Upper lobe of left lung (tissue), 6 donors: ENCODE measurements around the gene MAML2. TPM values are rescaled to one million over a fixed set of nuclear protein-coding genes. Genes with fewer than 3 reads are reported as not detected.

Experiments used
- ATAC-seq, 2 donors: fragments of 200-7000 bp; cut with Tn5 transposase; one replicate each; pipeline ENCODE4 v1.9.1; 2022; ENCODE audit warnings: mild to moderate bottlenecking in 2 of 2, moderate library complexity in 2 of 2; ENCODE audit not compliant: low FRiP score in 2 of 2
- DNase-seq, 2 donors: peaks; one replicate each; pipeline ENCODE4 v3.0.0-alpha.2; 2019 to 2020
- H3K27ac ChIP-seq, 4 donors: fragments of 200-600 bp; sonication (generic); one replicate each; pipeline ENCODE4 v1.5.1; 2016 to 2019
- H3K27me3 ChIP-seq, 4 donors: fragments of 200-600 bp; sonication (generic); one replicate each; pipeline ENCODE4 v1.5.1; 2017 to 2019
- H3K36me3 ChIP-seq, 4 donors: fragments of 200-600 bp; sonication (generic); one replicate each; pipeline ENCODE4 v1.5.1; 2016 to 2019
- H3K4me1 ChIP-seq, 4 donors: fragments of 200-600 bp; sonication (generic); one replicate each; pipeline ENCODE4 v1.5.1; 2018 to 2019
- H3K4me3 ChIP-seq, 4 donors: fragments of 200-600 bp; sonication (generic); one replicate each; pipeline ENCODE4 v1.5.1; 2017 to 2019; ENCODE audit warnings: mild to moderate bottlenecking in 2 of 4, moderate library complexity in 1 of 4
- H3K9me3 ChIP-seq, 4 donors: fragments of 200-600 bp; sonication (generic); one replicate each; pipeline ENCODE4 v1.5.1; 2018 to 2019
- CTCF ChIP-seq, 6 experiments: fragments of 450-650 bp in 4 of 6; fragments of 200-600 bp in 2 of 6; sonication (generic) in 2 of 6; IDR thresholded peaks; one replicate each; pipeline ENCODE4 v1.5.1; 2016 to 2019; ENCODE audit warnings: antibody characterized with exemption in 6 of 6
- EP300 ChIP-seq, 4 donors: sonication (generic); formaldehyde crosslinking; IDR thresholded peaks; one replicate each; pipeline ENCODE4 v1.5.1; 2017; ENCODE audit warnings: antibody characterized with exemption in 4 of 4, control low read depth in 2 of 4
- POLR2A ChIP-seq, 4 donors: fragments of 450-650 bp; IDR thresholded peaks; one replicate each; pipeline ENCODE4 v1.5.1; 2016 to 2017; ENCODE audit warnings: antibody characterized with exemption in 4 of 4, mild to moderate bottlenecking in 2 of 4
- POLR2AphosphoS5 ChIP-seq, 2 donors: sonication (generic); formaldehyde crosslinking; IDR thresholded peaks; one replicate each; pipeline ENCODE4 v1.5.1; 2017; ENCODE audit warnings: antibody characterized with exemption in 2 of 2
- WGBS, 2 donors: methylation state at CpG; one replicate each; pipeline ENCODE4 v1.1.5; 2017 to 2018; 5-methylcytosine and 5-hydroxymethylcytosine counted together
- total RNA-seq, 6 donors: library from RNA; depleted of rRNA in 4 of 6; stranded (reverse); fragments of >200 nt in 4 of 6; gene quantifications; one replicate each; pipeline versions ENCODE4 v1.1.0 to v1.2.1, GENCODE V29; 2016 to 2021
- donor health status: DM: no; HTN: no; CAD: no; lungs with moderate emphysema.
- donor health status: DM: no; HTN: yes; CAD: no; lungs with severe emphysema.

MAML2 gene
- total RNA-seq, 6 donors from 2014 or later: 19.5 to 36.6 (median 26.3) TPM

- no peak for ATAC-seq
- DNase-seq: no peak
- Histone ChIP-seq H3K27ac (peak overlapping the region in 2 of 4 donors; percentile 12 to 60), H3K4me3 (no peak overlapping the region), H3K9me3 (no peaks in the 10 kb centered on the region), H3K27me3 (no peaks in the 10 kb centered on the region), H3K4me1 (peaks cover 59 to 69% (median 64%) of the 10 kb centered on the region in 4 donors), H3K36me3 (no peaks in the 10 kb centered on the region)
- WGBS, 2 donors: 72 to 73% methylated on average over 1 of the region's 1 CpG
- TF ChIP-seq EP300 (IDR thresholded peaks at IDR 0.05) (no peak), POLR2AphosphoS5 (IDR thresholded peaks at IDR 0.05) (no peak), POLR2A (IDR thresholded peaks at IDR 0.05) (no peak), CTCF (IDR thresholded peaks at IDR 0.05) (no peak)
Observed at GRCh38 chr11:96318399-96318798, 24.6 kb downstream of the MAML2 start.

DNA sequence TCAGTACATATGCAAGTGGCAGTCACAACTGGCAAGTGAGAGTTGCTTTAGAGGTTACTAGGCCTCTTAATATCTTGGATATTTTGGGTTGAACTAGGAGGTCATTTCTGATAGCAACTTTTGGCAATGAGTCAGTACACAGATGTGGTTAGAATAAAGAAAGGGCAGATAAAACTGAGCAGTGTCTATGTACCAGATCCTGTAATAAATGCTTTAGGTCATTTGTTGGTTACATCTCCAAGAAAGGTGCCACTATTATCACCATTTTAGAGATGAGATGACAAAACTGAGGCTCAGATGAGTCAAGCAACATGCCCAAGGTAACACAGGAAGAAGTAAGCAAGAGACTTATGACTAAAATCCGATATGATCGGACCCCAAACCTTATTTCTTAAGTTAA lies 25.0 kb downstream of the MAML2 start:
- peaks cover 63 to 72% (median 68%) of the 10 kb centered on the region in 4 donors for H3K4me1 ChIP-seq
- peak overlapping the region; percentile 12 to 60 (median 20) for H3K27ac ChIP-seq
- TF ChIP-seq POLR2A (IDR thresholded peaks at IDR 0.05): no peak
- TF ChIP-seq POLR2AphosphoS5 (IDR thresholded peaks at IDR 0.05): no peak
- no peak for TF ChIP-seq EP300 (IDR thresholded peaks at IDR 0.05)
- TF ChIP-seq CTCF (IDR thresholded peaks at IDR 0.05): no peak
- H3K36me3 ChIP-seq: no peaks in the 10 kb centered on the region
- no peak for ATAC-seq
- no peaks in the 10 kb centered on the region for H3K9me3 ChIP-seq
- WGBS, 2 donors: 84 to 86% methylated on average over 2 of the region's 2 CpGs
- no peak for DNase-seq
- H3K27me3 ChIP-seq: no peaks in the 10 kb centered on the region
- H3K4me3 ChIP-seq: no peak overlapping the region

- H3K27ac ChIP-seq: peak overlapping the region; percentile 12 to 60 (median 20)
- no peaks in the 10 kb centered on the region for H3K9me3 ChIP-seq
- no peak overlapping the region for H3K4me3 ChIP-seq
- H3K4me1 ChIP-seq: peaks cover 66 to 74% (median 70%) of the 10 kb centered on the region in 4 donors
- H3K27me3 ChIP-seq: no peaks in the 10 kb centered on the region
- DNase-seq: no peak
- ATAC-seq: peak in 1 of 2 donors; percentile 41
- no peaks in the 10 kb centered on the region for H3K36me3 ChIP-seq
- TF ChIP-seq POLR2A (IDR thresholded peaks at IDR 0.05) (no peak), EP300 (IDR thresholded peaks at IDR 0.05) (no peak), CTCF (IDR thresholded peaks at IDR 0.05) (no peak), POLR2AphosphoS5 (IDR thresholded peaks at IDR 0.05) (no peak)
- WGBS, 2 donors: 44 to 70% methylated on average over 2 of the region's 2 CpGs
Observed at GRCh38 chr11:96317571-96317970, 25.4 kb downstream of the MAML2 start.

GRCh38 chr11:96316869-96317268 lies 26.1 kb downstream of the MAML2 start:
- WGBS, 2 donors: 58 to 83% methylated on average over 3 of the region's 3 CpGs
- peaks cover 61 to 69% (median 66%) of the 10 kb centered on the region in 4 donors for H3K4me1 ChIP-seq
- H3K4me3 ChIP-seq: no peak overlapping the region
- TF ChIP-seq POLR2A (IDR thresholded peaks at IDR 0.05): no peak
- no peak for TF ChIP-seq CTCF (IDR thresholded peaks at IDR 0.05)
- no peak for TF ChIP-seq EP300 (IDR thresholded peaks at IDR 0.05)
- TF ChIP-seq POLR2AphosphoS5 (IDR thresholded peaks at IDR 0.05): no peak
- H3K27ac ChIP-seq: peak overlapping the region in 3 of 4 donors; percentile 12 to 82 (median 23)
- no peaks in the 10 kb centered on the region for H3K27me3 ChIP-seq
- H3K9me3 ChIP-seq: no peaks in the 10 kb centered on the region
- DNase-seq (no peak), ATAC-seq (no peak)
- H3K36me3 ChIP-seq: no peaks in the 10 kb centered on the region

- H3K9me3 ChIP-seq: no peaks in the 10 kb centered on the region
- DNase-seq: no peak
- no peaks in the 10 kb centered on the region for H3K36me3 ChIP-seq
- H3K4me1 ChIP-seq: peaks cover 67 to 78% (median 72%) of the 10 kb centered on the region in 4 donors
- WGBS, 2 donors: 76 to 81% methylated on average over 1 of the region's 1 CpG
- H3K27me3 ChIP-seq: no peaks in the 10 kb centered on the region
- no peak for ATAC-seq
- TF ChIP-seq POLR2A (IDR thresholded peaks at IDR 0.05) (no peak), EP300 (IDR thresholded peaks at IDR 0.05) (no peak), POLR2AphosphoS5 (IDR thresholded peaks at IDR 0.05) (no peak), CTCF (IDR thresholded peaks at IDR 0.05) (no peak)
- no peak overlapping the region for H3K4me3 ChIP-seq
- H3K27ac ChIP-seq: peak overlapping the region in 3 of 4 donors; percentile 74 to 82 (median 78)
Observed at GRCh38 chr11:96315476-96315875, 27.5 kb downstream of the MAML2 start.
